Measurements from ENCODE around the gene SHROOM3.

The SHROOM3 gene

DNA sequence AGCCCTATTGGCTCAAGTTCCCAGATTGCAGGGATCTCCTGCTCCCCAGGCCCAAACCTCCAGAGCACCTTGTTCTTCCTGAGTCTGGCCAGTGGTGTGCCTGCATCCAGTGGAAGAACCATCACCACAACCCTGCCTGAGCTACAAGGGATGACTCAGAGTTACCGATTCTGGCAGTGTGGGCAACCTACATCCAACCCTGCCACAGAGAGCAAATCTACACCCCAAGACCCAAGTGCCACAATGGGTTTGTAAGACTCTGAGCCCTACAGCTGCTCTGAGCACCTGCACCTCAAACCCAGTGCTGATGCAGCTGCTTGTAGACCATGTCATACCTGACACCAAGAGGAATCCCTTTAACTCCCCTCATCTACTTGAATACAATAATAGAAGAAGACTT is 352.9 kb downstream of the SHROOM3 start:
- intact Hi-C loops (cut with DNase I), result no loop called here
- no peak for DNase-seq

DNA sequence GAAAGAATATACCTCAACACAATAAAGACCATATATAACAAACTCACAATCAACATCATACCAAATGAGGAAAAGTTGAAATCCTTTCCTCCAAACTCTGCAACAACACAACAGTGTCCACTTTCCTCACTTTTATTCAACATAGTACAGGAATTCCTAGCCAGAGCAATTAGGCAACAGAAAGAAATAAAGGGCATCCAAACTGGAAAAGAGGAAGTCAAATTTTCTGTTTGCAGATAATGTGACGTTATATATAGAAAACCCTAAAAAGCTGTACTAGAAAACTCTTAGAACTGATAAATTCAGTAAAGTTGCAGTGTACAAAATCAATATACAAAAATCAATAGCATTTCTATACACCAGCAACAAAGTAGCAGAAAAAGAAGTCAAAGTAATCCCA is 355.3 kb downstream of the SHROOM3 start:
- no peak for DNase-seq
- intact Hi-C loops (cut with DNase I), result no loop called here

DNA sequence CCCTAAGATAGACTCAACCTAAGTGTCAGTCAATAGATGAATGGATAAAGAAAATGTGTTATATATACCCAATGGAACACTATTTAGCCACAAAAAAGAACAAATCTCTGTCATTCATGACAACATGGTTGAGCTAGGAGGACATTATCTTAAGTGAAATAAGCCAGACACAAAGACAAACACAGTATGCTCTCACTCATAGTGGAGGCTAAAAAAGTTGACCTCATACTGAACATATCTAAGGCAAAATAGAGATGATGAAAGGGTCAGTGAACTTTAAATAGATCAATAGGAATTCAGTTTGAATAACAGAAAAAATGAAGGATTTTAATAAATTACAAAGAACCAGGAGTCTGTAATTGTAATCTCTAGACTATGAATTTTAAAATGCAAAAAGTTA is 356.4 kb downstream of the SHROOM3 start:
- no peak for DNase-seq
- intact Hi-C loops (cut with DNase I), result no loop called here

DNA sequence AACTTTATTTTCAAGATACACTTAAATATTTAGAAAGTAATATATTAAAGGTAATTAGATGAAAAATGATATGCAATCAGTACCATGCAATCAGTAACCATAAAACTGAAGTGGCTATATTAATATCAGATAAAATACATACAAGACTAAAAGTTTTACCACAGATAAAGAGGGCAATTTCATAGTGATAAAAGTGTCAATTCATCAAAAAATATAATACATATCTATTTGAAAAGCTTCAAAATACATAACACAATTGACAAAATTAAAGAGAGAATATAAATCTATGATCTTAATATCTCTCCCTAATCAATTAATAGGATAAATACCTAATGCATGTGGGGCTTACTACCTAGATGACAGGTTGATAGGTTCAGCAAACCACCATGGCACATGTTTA is 357.4 kb downstream of the SHROOM3 start:
- no peak for DNase-seq
- intact Hi-C loops (cut with DNase I), result no loop called here

- DNase-seq, result no peak
- intact Hi-C loops (cut with DNase I), result no loop called here
These were observed 360.2 kb downstream of the SHROOM3 start for GRCh38 chr4:76795243-76795642.

GRCh38 chr4:76799140-76799539 is 364.1 kb downstream of the SHROOM3 start:
- DNase-seq, result no peak

GRCh38 chr4:76799718-76800117 is 364.7 kb downstream of the SHROOM3 start:
- no peak for DNase-seq
- intact Hi-C loops (cut with DNase I), result no loop called here

More at GRCh38 chr4:76799140-76799539, 364.1 kb downstream of the SHROOM3 start:
- intact Hi-C loops (cut with DNase I), result no loop called here

DNA sequence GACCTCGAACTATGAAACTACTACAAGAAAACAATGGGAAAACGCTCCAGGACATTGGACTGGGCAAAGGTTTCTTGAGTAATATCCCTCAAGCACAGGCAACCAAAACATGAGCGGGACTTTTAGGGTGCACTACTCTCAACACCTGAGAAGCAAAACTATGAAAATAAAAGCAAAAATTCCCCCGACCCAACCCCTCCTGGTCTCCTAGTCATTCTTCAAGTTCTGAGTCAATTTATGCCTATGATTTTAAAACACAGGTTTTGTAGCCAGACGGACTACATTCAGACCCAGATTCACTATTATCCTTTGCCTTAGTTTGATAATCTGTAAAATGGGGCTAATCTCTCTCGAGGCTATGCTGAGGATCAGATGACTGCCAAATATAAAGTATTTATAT is 365.9 kb downstream of the SHROOM3 start:
- DNase-seq, result no peak
- intact Hi-C loops (cut with DNase I), result no loop called here

- intact Hi-C loops (cut with DNase I), result no loop called here
- peak in 2 of 10 donors; percentile 69 to 83 for DNase-seq
These were observed 366.7 kb downstream of the SHROOM3 start for GRCh38 chr4:76801621-76802235.

DNA sequence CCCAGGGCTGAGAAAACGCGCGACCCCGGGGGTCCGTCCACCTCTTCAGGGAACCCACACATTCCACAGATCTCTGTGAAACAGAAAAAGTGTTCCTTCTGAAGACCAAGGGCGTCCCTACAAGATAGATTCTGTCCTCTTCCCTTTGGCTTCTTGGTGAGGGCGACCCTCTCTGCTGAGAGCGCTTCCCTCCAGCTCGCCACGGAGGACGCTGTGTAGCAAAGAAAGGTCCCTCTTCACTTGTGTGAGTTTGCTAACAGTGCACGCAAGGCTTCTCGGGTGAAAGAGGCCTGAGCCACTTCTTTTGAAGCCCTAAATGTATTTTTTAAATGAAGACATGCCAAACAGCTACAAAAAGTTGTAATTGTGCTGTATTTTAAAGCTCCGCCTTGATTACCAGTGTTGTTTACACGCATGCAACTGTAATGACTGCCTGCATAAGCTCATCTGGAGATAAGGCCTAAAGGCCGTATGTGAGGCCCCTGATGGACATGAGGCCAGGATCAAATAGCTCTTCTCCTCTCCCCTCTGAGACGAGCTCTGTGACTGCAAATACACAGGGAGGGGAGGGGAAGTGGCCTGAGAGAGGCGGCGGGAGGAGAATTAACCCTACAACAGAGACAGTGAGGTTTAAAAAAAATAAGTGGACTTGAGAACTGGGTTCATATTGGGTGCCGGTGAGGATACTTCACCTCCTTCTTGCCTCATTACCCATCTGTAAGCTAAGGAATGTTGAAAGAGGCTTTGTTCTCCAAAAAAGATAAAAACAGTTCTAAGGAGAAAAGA is 367.4 kb downstream of the SHROOM3 start:
- peak in 1 of 10 donors; percentile 83 for DNase-seq
- intact Hi-C loops (cut with DNase I), result no loop called here

GRCh38 chr4:76803522-76803921 is 368.5 kb downstream of the SHROOM3 start:
- intact Hi-C loops (cut with DNase I), result no loop called here
- peak in 1 of 10 donors; percentile 14 for DNase-seq

- DNase-seq, result no peak
- intact Hi-C loops (cut with DNase I), result no loop called here
These were observed 369.1 kb downstream of the SHROOM3 start for GRCh38 chr4:76804096-76804495.

- no peak for DNase-seq
- intact Hi-C loops (cut with DNase I), result no loop called here
These were observed 371.3 kb downstream of the SHROOM3 start for GRCh38 chr4:76806346-76806745.

DNA sequence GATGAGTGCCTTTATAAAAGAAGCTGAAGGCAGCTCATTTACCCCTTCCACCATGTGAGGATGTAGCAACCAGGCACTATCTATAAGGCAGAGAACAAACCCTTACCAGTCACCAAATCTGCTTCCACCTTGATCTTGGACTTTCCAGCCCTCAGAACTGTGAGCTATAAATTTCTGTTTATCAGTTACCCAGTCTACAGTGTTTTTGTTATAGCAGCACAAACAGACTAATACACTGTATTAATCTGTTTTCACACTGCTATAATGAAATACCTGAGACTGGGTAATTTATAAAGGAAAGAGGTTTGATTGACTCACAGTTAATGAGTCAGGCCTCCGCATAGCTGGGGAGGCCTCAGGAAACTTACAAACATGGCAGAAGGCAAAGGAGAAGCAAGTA is 371.7 kb downstream of the SHROOM3 start:
- intact Hi-C loops (cut with DNase I), result no loop called here

DNA sequence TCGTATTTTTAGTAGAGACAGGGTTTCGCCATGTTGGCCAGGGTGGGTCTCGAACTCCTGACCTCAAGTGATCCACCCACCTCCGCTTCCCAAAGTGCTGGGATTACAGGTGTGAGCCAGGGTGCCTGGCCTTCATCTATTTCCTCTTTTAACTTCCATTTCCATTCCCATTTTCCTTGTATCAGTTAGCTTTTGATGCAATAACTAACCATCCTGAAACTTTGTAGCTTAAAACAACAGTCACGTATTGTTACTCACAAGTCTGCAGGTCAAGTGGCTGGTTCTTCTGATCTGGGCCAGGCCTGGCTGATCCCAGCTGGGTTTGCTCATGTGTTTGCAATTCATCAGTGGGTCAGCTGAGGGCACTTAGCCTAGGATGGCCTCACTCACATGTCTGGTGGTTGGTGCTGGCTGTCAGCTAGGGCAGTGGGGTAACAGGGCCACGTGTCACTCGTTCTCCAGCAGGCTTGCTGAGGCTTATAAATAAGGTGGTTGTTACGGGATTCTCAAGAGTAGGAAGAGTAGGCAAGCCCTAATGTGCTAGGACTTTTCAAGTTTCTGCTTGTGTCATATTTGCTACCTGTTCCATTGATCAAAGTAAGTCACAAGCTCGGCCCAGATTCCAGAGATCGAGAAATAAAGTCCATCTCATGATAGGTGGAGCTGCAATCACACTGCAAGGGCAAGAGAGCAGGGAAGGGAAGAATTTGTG is 374.7 kb downstream of the SHROOM3 start:
- no peak for DNase-seq
- intact Hi-C loops (cut with DNase I), result no loop called here

More for the DNA sequence above, 371.7 kb downstream of the SHROOM3 start:
- DNase-seq, result no peak

GRCh38 chr4:76811604-76812412 is 376.8 kb downstream of the SHROOM3 start:
- no peak for DNase-seq
- intact Hi-C loops (cut with DNase I), result no loop called here

DNA sequence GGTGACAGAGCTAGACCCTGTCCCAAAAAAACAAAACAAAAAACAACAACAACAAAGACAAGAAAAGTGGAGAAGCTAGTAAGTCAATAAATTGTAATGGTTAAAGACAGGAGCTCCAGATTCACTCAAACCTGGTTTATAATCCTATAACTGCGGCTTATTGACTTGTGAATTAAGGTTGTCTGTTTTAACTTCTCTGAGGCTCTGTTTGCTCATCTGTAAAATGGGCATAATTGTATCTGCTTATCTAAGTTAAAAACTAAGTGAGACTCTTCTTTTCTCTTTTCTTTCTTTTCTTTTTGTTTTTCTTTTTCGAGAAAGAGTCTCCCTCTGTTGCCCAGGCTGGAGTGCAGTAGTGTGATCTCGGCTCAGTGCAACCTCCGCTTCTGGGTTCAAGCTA is 378.0 kb downstream of the SHROOM3 start:
- intact Hi-C loops (cut with DNase I), result no loop called here
- no peak for DNase-seq

- intact Hi-C loops (cut with DNase I), result no loop called here
- no peak for DNase-seq
These were observed 386.6 kb downstream of the SHROOM3 start for GRCh38 chr4:76821641-76822040.

GRCh38 chr4:76822303-76822702 is 387.3 kb downstream of the SHROOM3 start:
- peak in 1 of 10 donors; percentile 81 for DNase-seq
- intact Hi-C loops (cut with DNase I), result no loop called here

DNA sequence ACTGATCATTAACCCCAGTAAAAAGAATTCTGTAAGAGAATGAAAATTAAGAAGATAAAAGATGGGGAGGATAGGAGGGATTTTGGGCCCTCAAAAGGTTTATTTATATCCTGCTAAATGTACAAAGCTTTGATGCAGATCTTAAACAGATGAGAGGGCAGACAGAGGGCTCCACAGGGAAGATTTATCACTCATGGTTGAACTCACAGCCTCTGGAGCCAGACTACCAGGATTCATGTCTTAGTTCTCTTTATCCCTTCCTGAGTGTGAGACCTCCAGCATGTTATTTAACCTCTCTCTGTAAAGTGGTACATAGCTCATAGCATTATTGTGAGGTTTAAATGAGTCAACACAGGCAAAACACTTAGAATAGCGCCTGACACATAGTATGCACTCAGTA is 388.5 kb downstream of the SHROOM3 start:
- intact Hi-C loops (cut with DNase I), result no loop called here
- no peak for DNase-seq

GRCh38 chr4:76830612-76830963 is 395.6 kb downstream of the SHROOM3 start:
- DNase-seq, result no peak
- intact Hi-C loops (cut with DNase I), result no loop called here
